Endometrium (tissue), 2 donors: ENCODE results near the gene DRC7.
"Not testable (repeated sequence)": the region's sequence is repeated elsewhere in the genome, so short reads cannot be mapped to it uniquely, and the experiment has no call there.

ENCODE experiments used
- FAIRE-seq: peaks from 2 replicates; lab custom pipeline; 2012; peaks lifted over from hg19 to GRCh38; lab: Jason Lieb, UNC
- donor health status: control.
- donor health status: control.

DRC7 gene

GRCh38 chr16:57761957-57762356 is 67.4 kb downstream of the DRC7 start:
- FAIRE-seq, result no peak

GRCh38 chr16:57762365-57763040 is 67.9 kb downstream of the DRC7 start:
- no peak for FAIRE-seq

DNA sequence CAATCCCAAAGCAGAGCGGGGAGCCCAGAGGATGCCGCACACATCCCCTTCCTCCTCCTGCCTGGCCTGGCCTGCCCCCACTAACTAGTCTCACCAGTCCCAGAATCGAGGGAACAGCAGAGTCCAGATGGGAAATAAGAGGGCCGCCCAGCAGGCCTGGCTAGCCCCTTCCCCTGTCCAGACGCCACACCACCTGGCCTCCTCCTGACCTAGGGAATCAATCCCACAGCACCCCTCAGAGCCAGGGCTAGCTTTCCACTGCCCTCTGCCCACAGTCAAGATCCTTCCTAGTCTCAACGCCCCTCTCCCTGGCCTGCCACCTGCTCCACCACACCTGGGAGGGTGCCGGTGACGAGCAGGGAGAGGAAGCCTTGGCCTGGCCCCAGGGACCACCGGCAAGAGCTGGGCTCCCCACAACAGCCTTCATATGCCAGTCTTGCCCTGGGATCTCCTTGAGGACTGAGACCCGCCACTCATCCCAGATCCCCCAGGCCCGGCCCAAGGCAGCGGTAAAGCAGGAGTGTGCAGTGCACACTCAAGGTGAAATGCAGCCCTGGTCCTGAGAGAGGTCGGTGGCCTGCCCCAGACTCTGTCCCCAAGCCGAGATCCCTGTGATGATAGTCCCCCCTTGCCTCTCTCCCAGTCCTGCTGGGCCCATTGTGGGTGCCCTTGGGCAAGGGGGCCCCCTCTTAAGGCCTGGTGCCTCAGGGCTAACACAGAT is 68.8 kb downstream of the DRC7 start:
- no peak for FAIRE-seq

- no peak for FAIRE-seq
These were observed 69.4 kb downstream of the DRC7 start for GRCh38 chr16:57764006-57764340.

DNA sequence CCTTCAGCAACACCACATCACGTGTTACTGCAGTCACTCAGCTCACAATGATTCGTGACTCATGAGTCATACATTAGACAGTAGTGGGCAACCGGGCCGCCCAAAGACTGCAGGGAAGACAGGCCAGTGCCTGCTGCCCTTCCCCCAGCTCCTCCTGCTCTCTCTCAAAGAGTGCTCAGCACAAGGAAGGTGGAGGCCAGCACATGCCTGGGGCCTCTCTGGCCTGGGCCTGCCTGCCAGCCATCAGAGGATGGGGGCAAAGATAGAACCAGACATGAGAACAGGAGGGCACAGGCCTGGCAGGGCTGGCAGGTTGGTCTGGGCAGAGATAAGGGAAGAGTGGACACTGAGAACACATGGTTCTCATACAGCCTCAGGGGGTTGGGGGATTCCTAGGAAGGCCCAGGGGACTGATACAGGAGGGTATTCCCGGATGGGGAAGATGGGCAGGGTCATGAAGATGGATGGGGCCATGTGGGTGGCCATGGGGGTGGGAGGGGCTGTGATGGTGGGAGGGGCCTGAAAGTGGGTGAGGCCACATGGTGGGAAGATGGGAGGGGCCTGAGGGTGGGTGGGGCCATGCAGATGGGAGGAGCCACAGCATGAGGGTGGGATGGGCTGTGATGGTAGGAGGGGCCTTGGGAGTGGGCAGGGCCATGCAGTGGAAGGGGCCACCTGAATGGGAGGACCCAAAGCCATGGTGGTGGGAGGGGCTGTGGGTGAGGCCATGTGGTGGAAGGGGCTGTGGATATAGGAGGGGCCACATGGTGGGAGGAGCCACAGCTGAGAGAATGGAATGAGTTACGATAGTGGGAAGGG is 69.9 kb downstream of the DRC7 start:
- FAIRE-seq, result no peak

- FAIRE-seq, result no peak
These were observed 70.6 kb downstream of the DRC7 start for GRCh38 chr16:57765160-57765728.

DNA sequence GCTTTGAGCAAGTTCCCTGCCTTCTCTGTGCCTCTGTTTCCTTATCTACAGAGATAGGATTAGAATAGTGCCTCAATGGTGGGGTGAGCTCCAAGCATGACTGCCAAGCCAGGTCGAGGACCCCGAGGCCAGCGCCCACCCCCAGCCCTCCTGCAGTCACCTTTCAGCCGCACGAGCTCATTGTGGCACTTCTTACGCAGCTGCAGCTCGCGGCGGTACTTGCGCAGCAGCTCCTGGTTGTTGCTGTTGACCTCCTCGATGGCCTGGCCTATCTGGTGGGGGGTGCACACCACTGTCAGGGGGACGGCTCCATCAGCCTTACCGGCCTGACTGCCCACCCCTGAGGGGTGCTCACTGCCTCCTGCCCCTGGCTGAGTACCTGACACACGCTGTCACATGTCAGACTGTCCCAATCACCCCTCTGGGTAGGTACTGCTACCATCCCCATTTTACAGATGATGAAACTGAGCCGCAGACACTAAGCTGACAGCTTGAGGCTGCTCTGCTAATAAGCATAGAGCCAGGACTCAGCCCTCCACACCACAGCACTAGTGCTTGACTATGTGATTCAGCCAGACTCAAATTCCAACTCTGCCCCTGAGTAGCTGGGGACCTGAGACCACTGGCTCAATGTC is 72.2 kb downstream of the DRC7 start:
- FAIRE-seq, result no peak

DNA sequence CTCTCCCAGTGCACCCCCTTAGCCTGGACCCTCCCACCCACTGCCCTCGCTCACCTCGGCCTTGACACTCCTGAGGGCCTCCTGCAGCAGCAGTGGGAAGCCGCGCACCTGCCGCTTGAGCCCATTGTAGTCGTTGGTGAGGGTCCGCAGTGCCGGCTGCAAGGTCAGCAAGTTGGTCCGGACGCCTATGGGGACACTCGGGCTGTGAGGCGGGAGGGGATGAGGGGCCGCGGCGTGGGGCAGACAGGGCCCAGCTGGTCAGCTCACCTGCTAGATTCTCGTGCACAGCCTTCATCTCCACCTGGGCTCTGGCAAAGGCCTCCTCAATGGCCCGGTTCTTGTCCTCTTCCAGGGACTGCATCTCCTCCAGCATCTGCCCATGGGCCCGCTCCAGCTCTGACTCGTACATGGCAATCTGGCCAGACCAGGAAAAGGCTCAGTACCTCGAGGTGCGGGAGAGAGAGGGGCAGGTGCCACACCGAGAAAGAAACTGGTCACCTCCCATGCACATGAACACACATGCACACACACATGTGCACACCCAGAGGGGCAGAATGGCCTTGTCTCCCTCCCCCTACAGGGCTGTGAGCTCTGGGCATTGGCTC is 75.0 kb downstream of the DRC7 start:
- FAIRE-seq, result no peak

- FAIRE-seq, result no peak
These were observed 75.8 kb downstream of the DRC7 start for GRCh38 chr16:57770361-57770760.

DNA sequence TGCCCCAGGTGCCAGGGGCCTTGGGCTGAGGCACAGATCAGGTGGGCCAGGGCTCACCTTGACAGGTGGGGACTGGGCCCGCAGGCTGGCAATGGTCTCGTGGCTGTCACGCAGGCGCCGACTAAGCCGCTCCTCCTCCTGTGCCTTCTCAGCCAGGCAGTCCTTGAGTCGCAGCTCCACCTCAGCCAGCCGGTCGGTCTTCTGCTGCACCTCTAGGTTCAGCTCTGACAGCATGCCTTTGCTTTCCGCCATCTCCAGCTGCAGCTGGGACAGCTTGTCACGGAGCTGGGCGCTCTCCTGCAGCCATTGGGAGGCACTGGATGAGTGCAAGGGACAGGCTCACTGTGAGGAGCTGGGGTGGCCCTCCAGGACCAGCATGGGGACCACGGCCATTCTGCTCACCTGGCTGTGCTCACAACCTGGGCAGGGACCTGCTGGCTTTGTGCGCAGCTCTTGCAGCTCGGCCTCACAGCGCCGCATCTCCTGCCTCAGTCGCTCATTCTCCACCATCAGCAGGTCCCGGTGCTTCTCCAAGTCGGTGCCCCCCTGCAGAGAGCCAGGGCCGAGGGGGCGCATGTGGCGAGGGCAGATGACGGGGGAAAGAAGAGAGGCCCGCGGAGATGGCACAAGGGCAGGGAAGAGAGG is 76.7 kb downstream of the DRC7 start:
- no peak for FAIRE-seq

- no peak for FAIRE-seq
These were observed 78.4 kb downstream of the DRC7 start for GRCh38 chr16:57773019-57773418.

- no peak for FAIRE-seq
These were observed 79.2 kb downstream of the DRC7 start for GRCh38 chr16:57773655-57774295.

GRCh38 chr16:57774705-57775285 is 80.2 kb downstream of the DRC7 start:
- no peak for FAIRE-seq

DNA sequence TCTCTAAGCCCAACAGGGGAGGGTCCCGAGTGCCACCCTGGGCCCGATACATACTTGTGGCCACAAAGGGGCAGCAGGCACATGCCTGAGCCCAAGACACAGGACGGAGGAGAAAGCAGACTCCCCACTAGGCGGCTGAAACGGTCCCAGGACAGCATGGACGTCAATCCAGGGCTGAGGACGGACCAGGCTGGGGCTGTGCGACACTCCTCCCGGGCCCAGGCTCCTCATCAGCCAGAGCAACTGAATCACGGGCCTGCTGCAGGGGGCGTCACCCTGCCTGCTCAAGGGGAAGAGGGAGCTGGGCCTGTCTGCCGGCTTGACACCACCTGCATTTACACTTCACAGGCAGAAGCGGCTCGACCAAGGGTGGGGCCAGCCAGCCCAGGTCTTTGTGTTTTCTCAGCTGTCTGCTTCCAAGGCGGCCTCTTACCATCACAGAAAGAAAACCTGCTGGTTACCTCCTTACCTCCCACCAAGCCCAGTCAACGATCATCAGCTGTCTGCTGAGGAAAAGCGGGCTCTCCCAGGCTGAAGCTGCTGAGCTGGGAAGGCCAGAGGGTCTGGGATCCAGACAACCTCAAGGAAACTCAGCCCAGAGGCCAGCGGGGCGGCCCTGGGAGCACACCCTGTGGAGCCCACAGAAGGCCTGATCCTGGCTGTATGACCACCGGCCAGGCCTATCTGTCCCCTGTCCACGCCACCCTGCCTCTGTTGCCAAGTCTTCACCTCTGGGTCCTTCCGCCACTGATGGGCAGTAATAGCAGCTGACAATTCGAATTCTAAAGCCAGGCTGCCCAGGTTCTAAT is 81.3 kb downstream of the DRC7 start:
- FAIRE-seq, result no peak

GRCh38 chr16:57778658-57779057 is 84.1 kb downstream of the DRC7 start:
- no peak for FAIRE-seq

DNA sequence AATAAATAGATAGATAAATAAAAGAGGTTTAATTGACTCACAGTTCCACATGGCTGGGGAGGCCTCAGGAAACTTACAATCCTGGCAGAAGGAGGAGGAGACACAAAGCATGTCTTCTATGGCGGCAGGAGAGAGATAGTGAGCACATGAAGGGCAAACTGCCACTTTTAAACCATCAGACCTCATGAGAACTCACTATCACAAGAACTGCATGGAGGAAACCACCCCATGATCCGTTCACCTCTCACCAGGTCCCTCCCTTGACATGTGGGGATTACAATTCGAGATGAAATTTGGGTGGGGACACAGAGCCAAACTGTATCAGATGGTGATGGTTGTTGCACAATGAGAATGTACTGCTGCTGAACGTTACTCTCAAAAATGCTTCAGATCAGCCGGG is 85.2 kb downstream of the DRC7 start:
- not testable (repeated sequence) for FAIRE-seq

DNA sequence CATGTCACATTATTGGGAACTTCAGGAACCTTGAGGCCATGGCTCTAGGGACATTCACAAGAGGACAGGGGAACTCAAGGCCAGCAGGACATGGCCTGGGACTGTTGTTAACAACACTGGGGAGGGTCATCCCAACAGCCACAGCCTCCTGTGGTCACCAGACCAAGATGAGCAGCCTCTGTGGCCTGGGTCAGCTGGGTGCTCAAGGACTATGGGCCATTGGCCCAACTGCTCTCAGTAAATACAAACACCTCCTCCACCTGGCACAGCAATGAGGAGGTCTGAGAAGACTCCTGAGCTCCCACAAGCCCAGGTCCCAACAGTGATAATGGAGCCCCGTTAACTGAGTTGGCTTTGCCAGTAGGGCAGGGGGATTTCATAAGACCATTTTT is 86.7 kb downstream of the DRC7 start:
- FAIRE-seq, result no peak
